ENCODE results near the gene ZNF532.

ZNF532 gene

GRCh38 chr18:58829263-58829662 lies 35.4 kb upstream of the ZNF532 start:
- TF ChIP-seq POLR2AphosphoS5 (IDR thresholded peaks at IDR 0.05; ENCODE audit: low read depth, low read length), result no peak
- TF ChIP-seq, protein P1, sequence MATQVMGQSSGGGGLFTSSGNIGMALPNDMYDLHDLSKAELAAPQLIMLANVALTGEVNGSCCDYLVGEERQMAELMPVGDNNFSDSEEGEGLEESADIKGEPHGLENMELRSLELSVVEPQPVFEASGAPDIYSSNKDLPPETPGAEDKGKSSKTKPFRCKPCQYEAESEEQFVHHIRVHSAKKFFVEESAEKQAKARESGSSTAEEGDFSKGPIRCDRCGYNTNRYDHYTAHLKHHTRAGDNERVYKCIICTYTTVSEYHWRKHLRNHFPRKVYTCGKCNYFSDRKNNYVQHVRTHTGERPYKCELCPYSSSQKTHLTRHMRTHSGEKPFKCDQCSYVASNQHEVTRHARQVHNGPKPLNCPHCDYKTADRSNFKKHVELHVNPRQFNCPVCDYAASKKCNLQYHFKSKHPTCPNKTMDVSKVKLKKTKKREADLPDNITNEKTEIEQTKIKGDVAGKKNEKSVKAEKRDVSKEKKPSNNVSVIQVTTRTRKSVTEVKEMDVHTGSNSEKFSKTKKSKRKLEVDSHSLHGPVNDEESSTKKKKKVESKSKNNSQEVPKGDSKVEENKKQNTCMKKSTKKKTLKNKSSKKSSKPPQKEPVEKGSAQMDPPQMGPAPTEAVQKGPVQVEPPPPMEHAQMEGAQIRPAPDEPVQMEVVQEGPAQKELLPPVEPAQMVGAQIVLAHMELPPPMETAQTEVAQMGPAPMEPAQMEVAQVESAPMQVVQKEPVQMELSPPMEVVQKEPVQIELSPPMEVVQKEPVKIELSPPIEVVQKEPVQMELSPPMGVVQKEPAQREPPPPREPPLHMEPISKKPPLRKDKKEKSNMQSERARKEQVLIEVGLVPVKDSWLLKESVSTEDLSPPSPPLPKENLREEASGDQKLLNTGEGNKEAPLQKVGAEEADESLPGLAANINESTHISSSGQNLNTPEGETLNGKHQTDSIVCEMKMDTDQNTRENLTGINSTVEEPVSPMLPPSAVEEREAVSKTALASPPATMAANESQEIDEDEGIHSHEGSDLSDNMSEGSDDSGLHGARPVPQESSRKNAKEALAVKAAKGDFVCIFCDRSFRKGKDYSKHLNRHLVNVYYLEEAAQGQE (IDR thresholded peaks at IDR 0.05; ENCODE audit: insufficient read depth in 1 of 2, low read depth in 2 of 2, low read length in 2 of 2), result no peak
- no peak for TF ChIP-seq TAF1 (IDR thresholded peaks at IDR 0.05; ENCODE audit: borderline replicate concordance, insufficient read depth, low read length)
- TF ChIP-seq SIN3A (IDR thresholded peaks at IDR 0.05; ENCODE audit: borderline replicate concordance, insufficient read depth, low read length), result no peak
- no peak for TF ChIP-seq FOXP2 (optimal IDR thresholded peaks at IDR 0.05; ENCODE audit: borderline replicate concordance, extremely low read depth, extremely low read length, insufficient read depth)

GRCh38 chr18:58831606-58832005 lies 33.1 kb upstream of the ZNF532 start:
- TF ChIP-seq SIN3A (IDR thresholded peaks at IDR 0.05; ENCODE audit: borderline replicate concordance, insufficient read depth, low read length) (no peak), FOXP2 (optimal IDR thresholded peaks at IDR 0.05; ENCODE audit: borderline replicate concordance, extremely low read depth, extremely low read length, insufficient read depth) (no peak), POLR2AphosphoS5 (IDR thresholded peaks at IDR 0.05; ENCODE audit: low read depth, low read length) (no peak), TAF1 (IDR thresholded peaks at IDR 0.05; ENCODE audit: borderline replicate concordance, insufficient read depth, low read length) (no peak)
- TF ChIP-seq, protein P1 (IDR thresholded peaks at IDR 0.05; ENCODE audit: insufficient read depth in 1 of 2, low read depth in 2 of 2, low read length in 2 of 2), result no peak

DNA sequence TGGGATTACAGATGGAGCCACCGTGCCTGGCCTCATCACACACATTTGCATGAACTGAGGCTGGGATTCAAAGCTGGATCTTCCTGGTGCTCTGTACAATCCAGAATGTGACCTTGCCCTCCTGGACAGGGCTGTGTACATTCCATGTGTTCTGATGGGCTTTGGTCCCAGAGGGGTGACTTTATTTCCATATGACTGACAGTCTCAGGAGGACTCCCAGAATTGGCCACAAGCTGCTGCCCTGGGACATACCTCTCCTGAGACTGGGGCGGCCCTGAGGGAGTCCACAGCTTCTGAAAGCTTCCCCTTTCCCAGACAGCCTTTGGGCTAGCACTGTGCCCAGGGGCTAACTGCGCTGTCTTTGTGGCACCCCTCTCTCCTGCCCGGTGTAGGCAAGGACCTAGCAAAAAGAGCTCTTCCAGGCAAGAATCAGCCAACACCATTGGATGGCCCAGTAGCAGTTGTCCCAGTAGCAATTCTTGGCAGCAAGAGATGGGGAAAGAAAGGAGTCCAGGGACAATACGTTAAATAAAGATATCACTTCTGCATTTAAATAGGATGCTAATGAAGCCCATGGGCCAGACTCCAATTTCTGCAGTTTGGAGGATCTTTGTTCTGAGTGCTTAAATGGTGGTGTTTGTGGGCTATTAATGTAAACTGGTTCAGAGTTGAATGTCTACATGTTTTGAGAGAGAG lies 26.4 kb upstream of the ZNF532 start:
- TF ChIP-seq, protein P1 (IDR thresholded peaks at IDR 0.05; ENCODE audit: insufficient read depth in 1 of 2, low read depth in 2 of 2, low read length in 2 of 2), result no peak
- TF ChIP-seq SIN3A (IDR thresholded peaks at IDR 0.05; ENCODE audit: borderline replicate concordance, insufficient read depth, low read length) (no peak), TAF1 (IDR thresholded peaks at IDR 0.05; ENCODE audit: borderline replicate concordance, insufficient read depth, low read length) (no peak), FOXP2 (optimal IDR thresholded peaks at IDR 0.05; ENCODE audit: borderline replicate concordance, extremely low read depth, extremely low read length, insufficient read depth) (no peak), POLR2AphosphoS5 (IDR thresholded peaks at IDR 0.05; ENCODE audit: low read depth, low read length) (no peak)

- TF ChIP-seq FOXP2 (optimal IDR thresholded peaks at IDR 0.05; ENCODE audit: borderline replicate concordance, extremely low read depth, extremely low read length, insufficient read depth) (no peak), SIN3A (IDR thresholded peaks at IDR 0.05; ENCODE audit: borderline replicate concordance, insufficient read depth, low read length) (no peak), POLR2AphosphoS5 (IDR thresholded peaks at IDR 0.05; ENCODE audit: low read depth, low read length) (no peak), TAF1 (IDR thresholded peaks at IDR 0.05; ENCODE audit: borderline replicate concordance, insufficient read depth, low read length) (no peak)
- TF ChIP-seq, protein P1 (IDR thresholded peaks at IDR 0.05; ENCODE audit: insufficient read depth in 1 of 2, low read depth in 2 of 2, low read length in 2 of 2), result no peak
These were observed 25.7 kb upstream of the ZNF532 start for GRCh38 chr18:58838946-58839345.
